ENCODE data around the gene ZBTB2.

The ZBTB2 gene

GRCh38 chr6:151392427-151392826 is 1.1 kb upstream of the ZBTB2 start:
- peak overlapping the region; percentile 92 to 99 (median 97) for H3K4me3 ChIP-seq
- TF ChIP-seq Cebpa-rat (IDR thresholded peaks at IDR 0.05): no peak
- H3K36me3 ChIP-seq: peaks cover 8 to 49% (median 33%) of the 10 kb centered on the region in 11 experiments; a peak in 18 of 22 replicates
- peak overlapping the region; percentile 73 to 100 (median 99) for H3K9ac ChIP-seq
- H4K20me1 ChIP-seq: peaks cover 56 to 82% (median 58%) of the 10 kb centered on the region in 11 experiments
- peak overlapping the region in 10 of 11 experiments; percentile 50 to 100 (median 99); a peak in 21 of 22 replicates for H3K27ac ChIP-seq
- H3K4me2 ChIP-seq: peak overlapping the region; percentile 74 to 97 (median 90)
- H3K9me3 ChIP-seq (replicated peaks in 1 of 11): no peaks in the 10 kb centered on the region
- peaks cover 41 to 67% (median 51%) of the 10 kb centered on the region in 10 experiments for H3K4me1 ChIP-seq
- H3K27me3 ChIP-seq: no peaks in the 10 kb centered on the region

GRCh38 chr6:151390851-151391470 is 398 bp downstream of the ZBTB2 start:
- H3K4me1 ChIP-seq: peaks cover 36 to 62% (median 47%) of the 10 kb centered on the region in 10 experiments
- H3K36me3 ChIP-seq: peaks cover 6 to 45% (median 30%) of the 10 kb centered on the region in 11 experiments; a peak in 18 of 22 replicates
- H3K27me3 ChIP-seq: no peaks in the 10 kb centered on the region
- peak overlapping the region; percentile 98 to 100 (median 99) for H3K9ac ChIP-seq
- TF ChIP-seq Cebpa-rat (IDR thresholded peaks at IDR 0.05): no peak
- peak overlapping the region; percentile 95 to 100 (median 99) for H3K27ac ChIP-seq
- H3K9me3 ChIP-seq (replicated peaks in 1 of 11): no peaks in the 10 kb centered on the region
- peaks cover 43 to 78% (median 48%) of the 10 kb centered on the region in 11 experiments for H4K20me1 ChIP-seq
- peak overlapping the region; percentile 55 to 97 (median 83); a peak in 21 of 22 replicates for H3K4me2 ChIP-seq
- peak overlapping the region; percentile 92 to 99 (median 97) for H3K4me3 ChIP-seq

- H3K27ac ChIP-seq: peak overlapping the region; percentile 95 to 100 (median 99)
- H3K4me3 ChIP-seq: peak overlapping the region; percentile 92 to 99 (median 97)
- peak overlapping the region; percentile 98 to 100 (median 99) for H3K9ac ChIP-seq
- peaks cover 3 to 39% (median 24%) of the 10 kb centered on the region in 11 experiments; a peak in 17 of 22 replicates for H3K36me3 ChIP-seq
- H3K9me3 ChIP-seq (replicated peaks in 1 of 11): no peaks in the 10 kb centered on the region
- H3K4me2 ChIP-seq: peak overlapping the region in 3 of 11 experiments; percentile 76 to 94 (median 94); a peak in 2 of 22 replicates
- H3K27me3 ChIP-seq: no peaks in the 10 kb centered on the region
- H4K20me1 ChIP-seq: peaks cover 37 to 78% (median 46%) of the 10 kb centered on the region in 11 experiments
- peaks cover 30 to 62% (median 41%) of the 10 kb centered on the region in 10 experiments for H3K4me1 ChIP-seq
- no peak for TF ChIP-seq Cebpa-rat (IDR thresholded peaks at IDR 0.05)
These were observed 996 bp downstream of the ZBTB2 start for GRCh38 chr6:151390276-151390850.

GRCh38 chr6:151389618-151390275 is 1.6 kb downstream of the ZBTB2 start:
- Histone ChIP-seq H3K9ac (peak overlapping the region; percentile 94 to 100 (median 99)), H3K27ac (peak overlapping the region; percentile 89 to 100 (median 99)), H3K4me3 (peak overlapping the region; percentile 69 to 98 (median 96)), H4K20me1 (peaks cover 30 to 78% (median 45%) of the 10 kb centered on the region in 11 experiments), H3K4me1 (peaks cover 29 to 59% (median 39%) of the 10 kb centered on the region in 10 experiments), H3K27me3 (no peaks in the 10 kb centered on the region), H3K36me3 (peaks cover 3 to 35% (median 24%) of the 10 kb centered on the region in 11 experiments; a peak in 17 of 22 replicates), H3K4me2 (peak overlapping the region; percentile 76 to 95 (median 91)), H3K9me3 (replicated peaks in 1 of 11) (no peaks in the 10 kb centered on the region)
- TF ChIP-seq Cebpa-rat (IDR thresholded peaks at IDR 0.05): no peak

GRCh38 chr6:151388997-151389617 is 2.3 kb downstream of the ZBTB2 start:
- peaks cover 29 to 53% (median 36%) of the 10 kb centered on the region in 10 experiments for H3K4me1 ChIP-seq
- H4K20me1 ChIP-seq: peaks cover 25 to 78% (median 45%) of the 10 kb centered on the region in 11 experiments
- H3K4me3 ChIP-seq: peak overlapping the region; percentile 69 to 98 (median 96)
- H3K27ac ChIP-seq: peak overlapping the region; percentile 89 to 100 (median 99)
- H3K27me3 ChIP-seq: no peaks in the 10 kb centered on the region
- peak overlapping the region; percentile 76 to 95 (median 91) for H3K4me2 ChIP-seq
- H3K36me3 ChIP-seq: peaks cover 3 to 35% (median 24%) of the 10 kb centered on the region in 11 experiments; a peak in 18 of 22 replicates
- H3K9ac ChIP-seq: peak overlapping the region; percentile 94 to 100 (median 99)
- no peak for TF ChIP-seq Cebpa-rat (IDR thresholded peaks at IDR 0.05)
- no peaks in the 10 kb centered on the region for H3K9me3 ChIP-seq (replicated peaks in 1 of 11)

GRCh38 chr6:151388236-151388635 is 3.1 kb downstream of the ZBTB2 start:
- no peaks in the 10 kb centered on the region for H3K9me3 ChIP-seq (replicated peaks in 1 of 11)
- H3K36me3 ChIP-seq: peaks cover 3 to 37% (median 25%) of the 10 kb centered on the region in 11 experiments; a peak in 17 of 22 replicates
- peaks cover 21 to 44% (median 28%) of the 10 kb centered on the region in 10 experiments for H3K4me1 ChIP-seq
- peaks cover 16 to 78% (median 45%) of the 10 kb centered on the region in 11 experiments for H4K20me1 ChIP-seq
- H3K27ac ChIP-seq: peak overlapping the region in 6 of 11 experiments; percentile 97 to 100 (median 99); a peak in 7 of 22 replicates
- peak overlapping the region in 9 of 11 experiments; percentile 16 to 100 (median 99); a peak in 6 of 22 replicates for H3K9ac ChIP-seq
- H3K27me3 ChIP-seq: no peaks in the 10 kb centered on the region
- peak overlapping the region in 3 of 10 experiments; percentile 82 to 98 (median 96); a peak in 2 of 20 replicates for H3K4me3 ChIP-seq
- TF ChIP-seq Cebpa-rat (IDR thresholded peaks at IDR 0.05): no peak
- H3K4me2 ChIP-seq: peak overlapping the region; percentile 76 to 95 (median 91)

- no peaks in the 10 kb centered on the region for H3K9me3 ChIP-seq (replicated peaks in 1 of 11)
- peak overlapping the region in 4 of 11 experiments; percentile 91 to 94 (median 94); a peak in 5 of 22 replicates for H3K4me2 ChIP-seq
- H4K20me1 ChIP-seq: peaks cover 8 to 77% (median 45%) of the 10 kb centered on the region in 11 experiments; a peak in 21 of 22 replicates
- H3K36me3 ChIP-seq: peaks cover 3 to 40% (median 28%) of the 10 kb centered on the region in 11 experiments; a peak in 17 of 22 replicates
- no peaks in the 10 kb centered on the region for H3K27me3 ChIP-seq
- no peak overlapping the region for H3K4me3 ChIP-seq
- peaks cover 13 to 36% (median 19%) of the 10 kb centered on the region in 10 experiments for H3K4me1 ChIP-seq
- H3K27ac ChIP-seq: no peak overlapping the region; a peak in 1 of 22 replicates
- TF ChIP-seq Cebpa-rat (IDR thresholded peaks at IDR 0.05): no peak
- no peak overlapping the region for H3K9ac ChIP-seq
These were observed 4.0 kb downstream of the ZBTB2 start for GRCh38 chr6:151387175-151387970.

Data from BLaER1 treated with 17β-estradiol and CSF1 and Interleukin-3, amounts not matched to agents 10 nM and 100 nM (cell line).